ENCODE data around the gene TRPV6. TPM values are rescaled to one million over a fixed set of nuclear protein-coding genes. Genes with fewer than 3 reads are reported as not detected.
A peak's percentile ranks its signal among the peaks of the same experiment; 100 is the strongest.

TRPV6 gene
- total RNA-seq, 1 donor from 2014 or later = 0.68 TPM

GRCh38 chr7:142908290-142908689 lies 22.7 kb upstream of the TRPV6 start:
- ATAC-seq = no peak

GRCh38 chr7:142906643-142907042 lies 21.1 kb upstream of the TRPV6 start:
- no peak for ATAC-seq

GRCh38 chr7:142905759-142906158 lies 20.2 kb upstream of the TRPV6 start:
- no peak for ATAC-seq

- ATAC-seq = no peak
Measured at GRCh38 chr7:142904128-142904527, 18.6 kb upstream of the TRPV6 start.

- ATAC-seq = peak; percentile 51
Measured at GRCh38 chr7:142901426-142902259, 16.1 kb upstream of the TRPV6 start.

GRCh38 chr7:142899661-142900060 lies 14.1 kb upstream of the TRPV6 start:
- ATAC-seq = no peak

GRCh38 chr7:142898377-142899170 lies 13.0 kb upstream of the TRPV6 start:
- peak; percentile 77 for ATAC-seq

- ATAC-seq = no peak
Measured at GRCh38 chr7:142897691-142898090, 12.1 kb upstream of the TRPV6 start.

GRCh38 chr7:142896741-142897379 lies 11.3 kb upstream of the TRPV6 start:
- no peak for ATAC-seq

GRCh38 chr7:142896151-142896550 lies 10.6 kb upstream of the TRPV6 start:
- no peak for ATAC-seq

GRCh38 chr7:142894985-142895593 lies 9.5 kb upstream of the TRPV6 start:
- no peak for ATAC-seq

GRCh38 chr7:142894112-142894984 lies 8.8 kb upstream of the TRPV6 start:
- no peak for ATAC-seq

GRCh38 chr7:142892951-142893350 lies 7.4 kb upstream of the TRPV6 start:
- ATAC-seq = no peak

- ATAC-seq = no peak
Measured at GRCh38 chr7:142891490-142892082, 6.0 kb upstream of the TRPV6 start.

GRCh38 chr7:142890874-142891485 lies 5.4 kb upstream of the TRPV6 start:
- ATAC-seq = no peak

- ATAC-seq = no peak
Measured at GRCh38 chr7:142889816-142890215, 4.3 kb upstream of the TRPV6 start.

GRCh38 chr7:142887282-142888015 lies 1.9 kb upstream of the TRPV6 start:
- ATAC-seq = no peak

GRCh38 chr7:142886866-142887265 lies 1.3 kb upstream of the TRPV6 start:
- peak; percentile 36 for ATAC-seq

- no peak for ATAC-seq
Measured at GRCh38 chr7:142884286-142884640, 1.3 kb downstream of the TRPV6 start.

- no peak for ATAC-seq
Measured at GRCh38 chr7:142883571-142884285, 1.8 kb downstream of the TRPV6 start.
